Ovary (tissue), 3 donors: ENCODE results near the gene HYAL3.

Experiments used
- CTCF ChIP-seq, 3 donors: fragments of 450-650 bp in 2 of 3; fragments of 200-600 bp in 1 of 3; IDR thresholded peaks; one replicate each; pipeline versions ENCODE4 v1.5.1 to v1.8.0; 2016 to 2022; ENCODE audit warnings: antibody characterized with exemption in 3 of 3, mild to moderate bottlenecking in 1 of 3
- EP300 ChIP-seq: sonication (generic); formaldehyde crosslinking; IDR thresholded peaks from one replicate; pipeline ENCODE4 v1.6.1; 2017; ENCODE audit warnings: antibody characterized with exemption
- POLR2A ChIP-seq: fragments of 450-650 bp; IDR thresholded peaks from one replicate; pipeline ENCODE4 v1.6.1; 2017; ENCODE audit warnings: antibody characterized with exemption, mild to moderate bottlenecking, moderate library complexity
- donor health status: DM: no; HTN: no; CAD: no.

DNA sequence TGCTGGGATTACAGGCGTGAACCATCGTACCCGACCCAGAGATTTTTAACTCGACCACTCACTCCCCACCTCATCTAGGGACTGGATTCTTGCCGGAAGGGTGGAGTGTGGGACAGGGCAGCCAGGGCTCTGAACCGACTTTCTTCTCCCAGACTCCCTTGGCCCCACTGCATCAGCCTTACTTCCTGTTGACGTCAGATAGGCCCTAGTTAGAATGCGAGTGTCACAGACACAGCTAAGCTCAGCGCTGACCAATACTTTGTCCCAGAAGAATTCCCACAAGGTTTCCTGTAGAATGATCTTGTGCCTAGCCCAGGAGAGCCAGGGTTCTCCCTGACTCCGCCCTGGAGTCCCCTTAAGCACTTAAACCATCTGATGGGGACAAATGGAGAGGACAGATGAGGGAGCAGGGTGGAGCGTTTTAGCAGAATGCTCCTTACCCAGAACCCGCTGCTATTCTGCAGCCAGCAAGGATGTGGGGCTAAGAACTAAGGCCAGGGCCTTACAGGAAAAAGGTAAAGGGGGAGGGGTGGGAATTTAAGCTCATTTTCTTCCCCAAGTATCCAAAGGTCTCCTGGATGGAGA is 34.6 kb upstream of the HYAL3 start:
- TF ChIP-seq CTCF (IDR thresholded peaks at IDR 0.05) (no peak), POLR2A (no peak), EP300 (no peak)
